SK-N-SH (cell line): ENCODE measurements around the gene OTOP3.

Experiments
- CTCF ChIP-seq: fragments of 200-600 bp; sonication (generic); IDR thresholded peaks from 2 replicates; pipeline ENCODE4 v1.6.1; 2017; ENCODE audit warnings: antibody characterized with exemption, mild to moderate bottlenecking, moderate library complexity
- EP300 ChIP-seq, 2 experiments: IDR thresholded peaks; 2 replicates each; pipeline versions ENCODE4 v1.4.0 to v1.6.1; 2012; ENCODE audit warnings: borderline replicate concordance in 1 of 2, low read depth in 1 of 2, low read length in 1 of 2
- RFX5 ChIP-seq: IDR thresholded peaks from 2 replicates; pipeline ENCODE4 v1.6.1; 2012; ENCODE audit warnings: mild to moderate bottlenecking, improper control_type of control experiment, low read length
- TCF12 ChIP-seq: IDR thresholded peaks from 2 replicates; pipeline ENCODE4 v1.4.0; 2012

DNA sequence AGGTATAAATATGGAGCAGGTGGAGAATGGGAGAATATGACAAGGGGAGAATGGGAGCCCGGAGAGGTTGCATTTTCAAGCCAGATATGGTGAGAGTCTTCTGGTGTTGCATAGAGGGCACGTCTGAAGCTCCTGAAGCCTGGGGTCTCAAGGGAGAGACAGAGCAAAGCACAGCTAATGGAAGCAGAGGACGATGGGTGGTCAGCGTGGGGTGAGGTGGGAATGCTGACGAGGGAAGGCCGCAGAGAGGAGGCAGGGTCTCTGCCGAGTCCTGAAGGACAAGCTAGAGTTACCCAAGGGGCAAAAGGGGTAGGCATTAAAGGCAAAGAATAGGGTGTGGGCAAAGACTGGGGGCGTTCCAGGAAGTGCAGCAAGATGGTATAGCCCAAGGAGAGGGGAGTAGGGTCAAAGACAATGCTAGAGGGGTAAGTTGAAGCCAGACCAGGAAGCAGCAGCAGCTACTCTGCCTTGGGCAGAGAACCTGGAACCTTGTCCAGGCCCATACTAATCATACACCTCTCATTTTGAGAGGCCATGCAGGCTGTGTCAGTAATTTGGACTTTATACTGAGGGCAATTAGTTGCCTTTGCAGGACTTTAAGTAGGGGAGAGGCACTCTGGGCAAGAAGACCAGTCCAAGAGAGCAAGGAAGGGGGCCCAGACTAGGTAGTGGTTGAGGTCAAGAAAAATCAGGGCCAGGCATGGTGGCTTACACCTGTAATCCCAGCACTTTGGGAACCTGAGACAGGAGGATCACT, 2.7 kb downstream of the OTOP3 start:
- TF ChIP-seq RFX5: no peak
- TF ChIP-seq CTCF: no peak
- no peak for TF ChIP-seq TCF12
- TF ChIP-seq EP300 (IDR thresholded peaks at IDR 0.05; ENCODE audit: borderline replicate concordance in 1 of 2, low read depth in 1 of 2, low read length in 1 of 2): no peak
